HCT116 (cell line): ENCODE results near the gene SERPINB5. TPM values are rescaled to one million over a fixed set of nuclear protein-coding genes. Genes with fewer than 3 reads are reported as not detected.

Source experiments
- ATAC-seq: fragments of 200-7000 bp; cut with Tn5 transposase; 2 replicates; pipeline ENCODE4 v1.9.1; 2020; ENCODE audit warnings: mild to moderate bottlenecking, moderate library complexity
- BruUV-seq: library from RNA; stranded (reverse); fragments of 400-500 nt; replicated peaks from 2 replicates; lab custom pipeline; 2021; lab: Mats Ljungman, UMichigan
- CTCF ChIA-PET: fragments of 300-600 bp; sonication (Branson Sonifier 250); formaldehyde crosslinking; loops from one replicate; lab custom pipeline; 2021; ENCODE audit warnings: antibody characterized with exemption; lab: Charles Lee
- POLR2A ChIA-PET: fragments of 300-600, 350-600 bp; sonication (Branson Sonifier 250); formaldehyde crosslinking; loops from one replicate; lab custom pipeline; 2021; ENCODE audit warnings: antibody characterized with exemption; lab: Charles Lee
- RAD21 ChIA-PET, 2 experiments: fragments of 300-600 bp; sonication (Branson Sonifier 250); formaldehyde crosslinking; loops; one replicate each; lab custom pipeline; 2023; ENCODE audit warnings: low total read pairs in 2 of 2; ENCODE audit not compliant: uncharacterized antibody in 2 of 2, unreplicated experiment in 2 of 2, low non-redundant PET in 1 of 2; lab: Charles Lee
- DNase-seq: peaks from one replicate; pipeline ENCODE4 v3.0.0-alpha.2; 2010; ENCODE audit warnings: low read depth, low spot score
- H2AFZ ChIP-seq: fragments of 200-600 bp; shearing (Covaris generic), sonication (generic); 2 replicates; pipeline ENCODE4 v1.6.1; 2017; ENCODE audit warnings: low read depth, mixed run types, mixed read lengths, antibody characterized with exemption, low read length; ENCODE audit not compliant: poor library complexity, severe bottlenecking
- H3K27ac ChIP-seq: 2 replicates; pipeline ENCODE4 v1.5.1; 2012; ENCODE audit warnings: low read depth, low read length
- H3K27me3 ChIP-seq: fragments of 200-600 bp; sonication (generic); 2 replicates; pipeline ENCODE4 v1.6.1; 2016; ENCODE audit warnings: mixed run types, low read length, mixed read lengths; ENCODE audit not compliant: insufficient read depth
- H3K36me3 ChIP-seq, 2 experiments: fragments of 200-500 bp in 1 of 2; fragments of 200-600 bp in 1 of 2; sonication (Bioruptor generic) in 1 of 2; sonication (generic) in 1 of 2; 2 replicates each; pipeline versions ENCODE4 v1.5.1 to v1.6.1; 2014 to 2016; ENCODE audit warnings: low read length in 2 of 2, inconsistent platforms in 1 of 2, mixed read lengths in 1 of 2, mixed run types in 1 of 2; ENCODE audit not compliant: insufficient read depth in 2 of 2, control insufficient read depth in 1 of 2
- H3K4me1 ChIP-seq, 2 experiments: fragments of 200-600 bp in 1 of 2; sonication (generic) in 1 of 2; 2 replicates each; pipeline versions ENCODE4 v1.5.1 to v1.6.1; 2012 to 2017; ENCODE audit warnings: low read length in 2 of 2, inconsistent platforms in 1 of 2, mild to moderate bottlenecking in 1 of 2, mixed read lengths in 1 of 2, mixed run types in 1 of 2, moderate library complexity in 1 of 2; ENCODE audit not compliant: insufficient read depth in 2 of 2, control insufficient read depth in 1 of 2
- H3K4me2 ChIP-seq: fragments of 200-600 bp; sonication (generic); 2 replicates; pipeline ENCODE4 v1.6.1; 2017; ENCODE audit warnings: mixed run types, low read length, mixed read lengths
- H3K4me3 ChIP-seq, 2 experiments: fragments of 200-600 bp in 1 of 2; sonication (generic) in 1 of 2; replicated peaks in 1 of 2; 2 replicates each; pipeline ENCODE4 v1.5.1; 2011 to 2016; ENCODE audit warnings: low read length in 2 of 2, control low read depth in 1 of 2, low read depth in 1 of 2, mild to moderate bottlenecking in 1 of 2, mixed read lengths in 1 of 2, mixed run types in 1 of 2
- H3K79me2 ChIP-seq: fragments of 200-600 bp; sonication (generic); 2 replicates; pipeline ENCODE4 v1.6.1; 2017; ENCODE audit warnings: mild to moderate bottlenecking, mixed run types, low read length, moderate library complexity, mixed read lengths; ENCODE audit not compliant: insufficient read depth
- H3K9ac ChIP-seq: fragments of 200-600 bp; sonication (generic); 2 replicates; pipeline ENCODE4 v1.6.1; 2016; ENCODE audit warnings: low read length, mixed read lengths
- H3K9me2 ChIP-seq: fragments of 200-600 bp; sonication (generic), shearing (Covaris generic); 2 replicates; pipeline ENCODE4 v1.6.1; 2017; ENCODE audit warnings: mixed run types, mild to moderate bottlenecking, moderate library complexity; ENCODE audit not compliant: insufficient read depth
- H3K9me3 ChIP-seq, 2 experiments: fragments of 200-500 bp in 1 of 2; fragments of 200-600 bp in 1 of 2; sonication (Bioruptor generic) in 1 of 2; sonication (generic) in 1 of 2; 2 replicates each; pipeline ENCODE4 v1.6.1; 2014 to 2017; ENCODE audit warnings: low read length in 2 of 2, mixed read lengths in 2 of 2, inconsistent platforms in 1 of 2, low read depth in 1 of 2, mild to moderate bottlenecking in 1 of 2, mixed run types in 1 of 2, moderate library complexity in 1 of 2; ENCODE audit not compliant: control insufficient read depth in 1 of 2, insufficient read depth in 1 of 2
- H4K20me1 ChIP-seq: fragments of 200-600 bp; sonication (generic), shearing (Covaris generic); 2 replicates; pipeline ENCODE4 v1.6.1; 2017; ENCODE audit warnings: mixed run types, mild to moderate bottlenecking, moderate library complexity; ENCODE audit not compliant: insufficient read depth
- CBX3 ChIP-seq: IDR thresholded peaks from 2 replicates; pipeline ENCODE4 v1.6.1; 2012; ENCODE audit warnings: low read depth
- CEBPB ChIP-seq: IDR thresholded peaks from 2 replicates; pipeline ENCODE4 v1.6.1; 2012; ENCODE audit warnings: low read depth
- ELF1 ChIP-seq: IDR thresholded peaks from 2 replicates; pipeline ENCODE4 v1.6.1; 2012; ENCODE audit warnings: low read depth, borderline replicate concordance
- EZH2 ChIP-seq: fragments of 200-600 bp; sonication (generic); IDR thresholded peaks from 2 replicates; pipeline ENCODE4 v1.6.1; 2017; ENCODE audit warnings: antibody characterized with exemption, mixed run types
- EZH2phosphoT487 ChIP-seq: fragments of 200-600 bp; IDR thresholded peaks from 2 replicates; pipeline ENCODE4 v1.6.1; 2018; ENCODE audit warnings: antibody characterized with exemption, borderline replicate concordance
- FOSL1 ChIP-seq: IDR thresholded peaks from 2 replicates; pipeline ENCODE4 v1.6.1; 2012; ENCODE audit warnings: low read depth
- POLR2A ChIP-seq: IDR thresholded peaks from 2 replicates; pipeline ENCODE4 v1.7.0; 2011; ENCODE audit warnings: borderline replicate concordance; ENCODE audit not compliant: insufficient read depth, insufficient read length; ENCODE audit errors: extremely low read depth
- POLR2AphosphoS5 ChIP-seq: IDR thresholded peaks from 2 replicates; pipeline ENCODE4 v1.6.1; 2011; ENCODE audit warnings: mild to moderate bottlenecking, low read depth, low read length, moderate library complexity
- RAD21 ChIP-seq: IDR thresholded peaks from 2 replicates; pipeline ENCODE4 v1.6.1; 2012; ENCODE audit warnings: low read depth, mild to moderate bottlenecking
- SIN3A ChIP-seq: IDR thresholded peaks from 2 replicates; pipeline ENCODE4 v1.6.1; 2012; ENCODE audit warnings: low read depth
- SP1 ChIP-seq: IDR thresholded peaks from 2 replicates; pipeline ENCODE4 v1.6.1; 2012; ENCODE audit warnings: low read depth
- SRF ChIP-seq: IDR thresholded peaks from 2 replicates; pipeline ENCODE4 v1.6.1; 2012; ENCODE audit warnings: low read depth
- TCF7L2 ChIP-seq: IDR thresholded peaks from 2 replicates; pipeline ENCODE4 v1.7.0; 2011; ENCODE audit warnings: borderline replicate concordance, inconsistent platforms; ENCODE audit not compliant: insufficient read depth, insufficient read length; ENCODE audit errors: extremely low read depth
- YY1 ChIP-seq: IDR thresholded peaks from 2 replicates; pipeline ENCODE4 v1.6.1; 2011; ENCODE audit warnings: low read length, low read depth, moderate library complexity, mild to moderate bottlenecking; ENCODE audit not compliant: insufficient replicate concordance; ENCODE audit errors: extremely low read depth
- ZFX ChIP-seq: fragments of 450-650 bp; IDR thresholded peaks from 2 replicates; pipeline ENCODE4 v1.6.1; 2017
- ZNF274 ChIP-seq: fragments of 200-500 bp; sonication (Bioruptor generic); IDR thresholded peaks from 2 replicates; pipeline ENCODE4 v1.6.1; 2014; ENCODE audit warnings: mild to moderate bottlenecking, low read depth, low read length, inconsistent platforms
- intact Hi-C: fragments of 100-400 bp; cut with micrococcal nuclease; formaldehyde crosslinking; loops from 2 replicates; pipeline ENCODE4 v1.10.0; 2022
- total RNA-seq: library from RNA; stranded (reverse); gene quantifications from one replicate; pipeline ENCODE4 v1.2.1, GENCODE V29; 2021; ENCODE audit not compliant: unreplicated experiment
- TF ChIP-seq, protein P1 (sequence below), 3 experiments: fragments of 200-600 bp in 1 of 3; sonication (generic) in 1 of 3; IDR thresholded peaks in 2 of 3; conservative IDR thresholded peaks in 1 of 3; 2 replicates each; pipeline ENCODE4 v1.5.1; 2012 to 2017; ENCODE audit warnings: low read depth in 2 of 3, low read length in 2 of 3, antibody characterized with exemption in 1 of 3, borderline replicate concordance in 1 of 3, control low read depth in 1 of 3, mild to moderate bottlenecking in 1 of 3, mixed read lengths in 1 of 3, mixed run types in 1 of 3, moderate library complexity in 1 of 3; ENCODE audit not compliant: insufficient read depth in 1 of 3
- TF ChIP-seq, protein P2 (sequence below): IDR thresholded peaks from 2 replicates; pipeline ENCODE4 v1.6.1; 2012
- TF ChIP-seq, protein P3 (sequence below): IDR thresholded peaks from 2 replicates; pipeline ENCODE4 v1.6.1; 2012; ENCODE audit warnings: low read depth
- TF ChIP-seq, protein P4 (sequence below): IDR thresholded peaks from 2 replicates; pipeline ENCODE4 v1.6.1; 2011; ENCODE audit warnings: mild to moderate bottlenecking, low read length, moderate library complexity; ENCODE audit not compliant: insufficient replicate concordance; ENCODE audit errors: extremely low read depth

Gene SERPINB5
- total RNA-seq, 1 experiment from 2014 or later, result 19.5 TPM

DNA sequence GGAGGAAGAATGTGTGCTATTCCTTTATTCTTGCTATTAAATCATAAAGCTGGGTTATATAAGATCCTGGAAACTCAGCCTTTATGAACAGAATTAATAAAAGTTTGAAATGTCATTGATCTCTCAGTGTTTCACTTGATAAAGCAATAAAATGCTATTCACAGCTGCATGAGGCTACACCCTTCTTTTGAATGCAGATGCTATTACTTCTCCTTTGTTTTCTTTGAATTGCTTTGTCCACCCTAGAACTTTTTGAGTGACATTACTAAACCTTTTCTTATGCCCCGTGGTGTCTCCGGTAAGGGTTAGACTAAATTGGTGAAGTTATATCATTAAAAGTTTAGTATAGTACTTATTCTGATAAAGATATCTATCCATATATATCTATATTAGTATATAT lies 18.9 kb downstream of the SERPINB5 start:
- Histone ChIP-seq H3K4me1 (no peaks in the 10 kb centered on the region), H3K9me3 (no peaks in the 10 kb centered on the region), H3K4me2 (no peak overlapping the region), H3K9me2 (no peaks in the 10 kb centered on the region), H3K27me3 (no peaks in the 10 kb centered on the region), H2AFZ (no peak overlapping the region), H3K9ac (no peak overlapping the region)
- POLR2A ChIA-PET, result no interaction called here
- TF ChIP-seq SP1, result no peak
- TF ChIP-seq ELF1, result no peak
- TF ChIP-seq, protein P1, sequence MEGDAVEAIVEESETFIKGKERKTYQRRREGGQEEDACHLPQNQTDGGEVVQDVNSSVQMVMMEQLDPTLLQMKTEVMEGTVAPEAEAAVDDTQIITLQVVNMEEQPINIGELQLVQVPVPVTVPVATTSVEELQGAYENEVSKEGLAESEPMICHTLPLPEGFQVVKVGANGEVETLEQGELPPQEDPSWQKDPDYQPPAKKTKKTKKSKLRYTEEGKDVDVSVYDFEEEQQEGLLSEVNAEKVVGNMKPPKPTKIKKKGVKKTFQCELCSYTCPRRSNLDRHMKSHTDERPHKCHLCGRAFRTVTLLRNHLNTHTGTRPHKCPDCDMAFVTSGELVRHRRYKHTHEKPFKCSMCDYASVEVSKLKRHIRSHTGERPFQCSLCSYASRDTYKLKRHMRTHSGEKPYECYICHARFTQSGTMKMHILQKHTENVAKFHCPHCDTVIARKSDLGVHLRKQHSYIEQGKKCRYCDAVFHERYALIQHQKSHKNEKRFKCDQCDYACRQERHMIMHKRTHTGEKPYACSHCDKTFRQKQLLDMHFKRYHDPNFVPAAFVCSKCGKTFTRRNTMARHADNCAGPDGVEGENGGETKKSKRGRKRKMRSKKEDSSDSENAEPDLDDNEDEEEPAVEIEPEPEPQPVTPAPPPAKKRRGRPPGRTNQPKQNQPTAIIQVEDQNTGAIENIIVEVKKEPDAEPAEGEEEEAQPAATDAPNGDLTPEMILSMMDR (IDR thresholded peaks at IDR 0.05 in 2 of 3, conservative IDR thresholded peaks at IDR 0.05 in 1 of 3; ENCODE audit: borderline replicate concordance in 1 of 3, insufficient read depth in 1 of 3, low read depth in 2 of 3, low read length in 2 of 3), result no peak
- no peak for TF ChIP-seq EZH2phosphoT487
- TF ChIP-seq TCF7L2, result no peak
- no peak for TF ChIP-seq SIN3A
- no peak for TF ChIP-seq POLR2A
- TF ChIP-seq, protein P2, sequence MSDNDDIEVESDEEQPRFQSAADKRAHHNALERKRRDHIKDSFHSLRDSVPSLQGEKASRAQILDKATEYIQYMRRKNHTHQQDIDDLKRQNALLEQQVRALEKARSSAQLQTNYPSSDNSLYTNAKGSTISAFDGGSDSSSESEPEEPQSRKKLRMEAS, result no peak
- no peak for TF ChIP-seq POLR2AphosphoS5
- TF ChIP-seq, protein P3, sequence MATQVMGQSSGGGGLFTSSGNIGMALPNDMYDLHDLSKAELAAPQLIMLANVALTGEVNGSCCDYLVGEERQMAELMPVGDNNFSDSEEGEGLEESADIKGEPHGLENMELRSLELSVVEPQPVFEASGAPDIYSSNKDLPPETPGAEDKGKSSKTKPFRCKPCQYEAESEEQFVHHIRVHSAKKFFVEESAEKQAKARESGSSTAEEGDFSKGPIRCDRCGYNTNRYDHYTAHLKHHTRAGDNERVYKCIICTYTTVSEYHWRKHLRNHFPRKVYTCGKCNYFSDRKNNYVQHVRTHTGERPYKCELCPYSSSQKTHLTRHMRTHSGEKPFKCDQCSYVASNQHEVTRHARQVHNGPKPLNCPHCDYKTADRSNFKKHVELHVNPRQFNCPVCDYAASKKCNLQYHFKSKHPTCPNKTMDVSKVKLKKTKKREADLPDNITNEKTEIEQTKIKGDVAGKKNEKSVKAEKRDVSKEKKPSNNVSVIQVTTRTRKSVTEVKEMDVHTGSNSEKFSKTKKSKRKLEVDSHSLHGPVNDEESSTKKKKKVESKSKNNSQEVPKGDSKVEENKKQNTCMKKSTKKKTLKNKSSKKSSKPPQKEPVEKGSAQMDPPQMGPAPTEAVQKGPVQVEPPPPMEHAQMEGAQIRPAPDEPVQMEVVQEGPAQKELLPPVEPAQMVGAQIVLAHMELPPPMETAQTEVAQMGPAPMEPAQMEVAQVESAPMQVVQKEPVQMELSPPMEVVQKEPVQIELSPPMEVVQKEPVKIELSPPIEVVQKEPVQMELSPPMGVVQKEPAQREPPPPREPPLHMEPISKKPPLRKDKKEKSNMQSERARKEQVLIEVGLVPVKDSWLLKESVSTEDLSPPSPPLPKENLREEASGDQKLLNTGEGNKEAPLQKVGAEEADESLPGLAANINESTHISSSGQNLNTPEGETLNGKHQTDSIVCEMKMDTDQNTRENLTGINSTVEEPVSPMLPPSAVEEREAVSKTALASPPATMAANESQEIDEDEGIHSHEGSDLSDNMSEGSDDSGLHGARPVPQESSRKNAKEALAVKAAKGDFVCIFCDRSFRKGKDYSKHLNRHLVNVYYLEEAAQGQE, result no peak
- TF ChIP-seq ZNF274, result no peak
- TF ChIP-seq, protein P4, sequence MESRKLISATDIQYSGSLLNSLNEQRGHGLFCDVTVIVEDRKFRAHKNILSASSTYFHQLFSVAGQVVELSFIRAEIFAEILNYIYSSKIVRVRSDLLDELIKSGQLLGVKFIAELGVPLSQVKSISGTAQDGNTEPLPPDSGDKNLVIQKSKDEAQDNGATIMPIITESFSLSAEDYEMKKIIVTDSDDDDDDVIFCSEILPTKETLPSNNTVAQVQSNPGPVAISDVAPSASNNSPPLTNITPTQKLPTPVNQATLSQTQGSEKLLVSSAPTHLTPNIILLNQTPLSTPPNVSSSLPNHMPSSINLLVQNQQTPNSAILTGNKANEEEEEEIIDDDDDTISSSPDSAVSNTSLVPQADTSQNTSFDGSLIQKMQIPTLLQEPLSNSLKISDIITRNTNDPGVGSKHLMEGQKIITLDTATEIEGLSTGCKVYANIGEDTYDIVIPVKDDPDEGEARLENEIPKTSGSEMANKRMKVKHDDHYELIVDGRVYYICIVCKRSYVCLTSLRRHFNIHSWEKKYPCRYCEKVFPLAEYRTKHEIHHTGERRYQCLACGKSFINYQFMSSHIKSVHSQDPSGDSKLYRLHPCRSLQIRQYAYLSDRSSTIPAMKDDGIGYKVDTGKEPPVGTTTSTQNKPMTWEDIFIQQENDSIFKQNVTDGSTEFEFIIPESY, result no peak
- no peak for TF ChIP-seq ZFX
- no peak for TF ChIP-seq EZH2
- no peak for TF ChIP-seq RAD21
- TF ChIP-seq CEBPB, result no peak
- no peak for TF ChIP-seq YY1
- TF ChIP-seq CBX3, result no peak
- no peak for TF ChIP-seq FOSL1
- TF ChIP-seq SRF, result no peak
- TF ChIP-seq, all 23 proteins: peak for 0
- H4K20me1 ChIP-seq, result no peaks in the 10 kb centered on the region
- H3K27ac ChIP-seq, result no peak overlapping the region
- RAD21 ChIA-PET, result no interaction called here
- no TSS peak for BruUV-seq
- intact Hi-C loops, result no loop called here
- H3K36me3 ChIP-seq, result peaks cover 5 to 12% of the 10 kb centered on the region in 2 experiments; a peak in 3 of 4 replicates
- no peak overlapping the region for H3K4me3 ChIP-seq
- DNase-seq (no peak), ATAC-seq (no peak)
- CTCF ChIA-PET, result interaction anchor here (1.3 kb wide), 1 partner anchor 10 kb away, joined by 5 read pairs; no protein-coding TSS in a partner anchor
- H3K79me2 ChIP-seq, result no peaks in the 10 kb centered on the region
